HCT116 (cell line): Measurements from ENCODE around the gene ZNF892. TPM values are rescaled to one million over a fixed set of nuclear protein-coding genes. Genes with fewer than 3 reads are reported as not detected.

ENCODE experiments used
- ATAC-seq: fragments of 200-7000 bp; cut with Tn5 transposase; 2 replicates; pipeline ENCODE4 v1.9.1; 2020; ENCODE audit warnings: mild to moderate bottlenecking, moderate library complexity
- BruUV-seq: library from RNA; stranded (reverse); fragments of 400-500 nt; replicated peaks from 2 replicates; lab custom pipeline; 2021; lab: Mats Ljungman, UMichigan
- CTCF ChIA-PET: fragments of 300-600 bp; sonication (Branson Sonifier 250); formaldehyde crosslinking; loops from one replicate; lab custom pipeline; 2021; ENCODE audit warnings: antibody characterized with exemption; lab: Charles Lee
- POLR2A ChIA-PET: fragments of 300-600, 350-600 bp; sonication (Branson Sonifier 250); formaldehyde crosslinking; loops from one replicate; lab custom pipeline; 2021; ENCODE audit warnings: antibody characterized with exemption; lab: Charles Lee
- RAD21 ChIA-PET, 2 experiments: fragments of 300-600 bp; sonication (Branson Sonifier 250); formaldehyde crosslinking; loops; one replicate each; lab custom pipeline; 2023; ENCODE audit warnings: low total read pairs in 2 of 2; ENCODE audit not compliant: uncharacterized antibody in 2 of 2, unreplicated experiment in 2 of 2, low non-redundant PET in 1 of 2; lab: Charles Lee
- DNase-seq: peaks from one replicate; pipeline ENCODE4 v3.0.0-alpha.2; 2010; ENCODE audit warnings: low read depth, low spot score
- H2AFZ ChIP-seq: fragments of 200-600 bp; shearing (Covaris generic), sonication (generic); 2 replicates; pipeline ENCODE4 v1.6.1; 2017; ENCODE audit warnings: low read depth, mixed run types, mixed read lengths, antibody characterized with exemption, low read length; ENCODE audit not compliant: poor library complexity, severe bottlenecking
- H3K27ac ChIP-seq: 2 replicates; pipeline ENCODE4 v1.5.1; 2012; ENCODE audit warnings: low read depth, low read length
- H3K27me3 ChIP-seq: fragments of 200-600 bp; sonication (generic); 2 replicates; pipeline ENCODE4 v1.6.1; 2016; ENCODE audit warnings: mixed run types, low read length, mixed read lengths; ENCODE audit not compliant: insufficient read depth
- H3K36me3 ChIP-seq, 2 experiments: fragments of 200-500 bp in 1 of 2; fragments of 200-600 bp in 1 of 2; sonication (Bioruptor generic) in 1 of 2; sonication (generic) in 1 of 2; 2 replicates each; pipeline versions ENCODE4 v1.5.1 to v1.6.1; 2014 to 2016; ENCODE audit warnings: low read length in 2 of 2, inconsistent platforms in 1 of 2, mixed read lengths in 1 of 2, mixed run types in 1 of 2; ENCODE audit not compliant: insufficient read depth in 2 of 2, control insufficient read depth in 1 of 2
- H3K4me1 ChIP-seq, 2 experiments: fragments of 200-600 bp in 1 of 2; sonication (generic) in 1 of 2; 2 replicates each; pipeline versions ENCODE4 v1.5.1 to v1.6.1; 2012 to 2017; ENCODE audit warnings: low read length in 2 of 2, inconsistent platforms in 1 of 2, mild to moderate bottlenecking in 1 of 2, mixed read lengths in 1 of 2, mixed run types in 1 of 2, moderate library complexity in 1 of 2; ENCODE audit not compliant: insufficient read depth in 2 of 2, control insufficient read depth in 1 of 2
- H3K4me2 ChIP-seq: fragments of 200-600 bp; sonication (generic); 2 replicates; pipeline ENCODE4 v1.6.1; 2017; ENCODE audit warnings: mixed run types, low read length, mixed read lengths
- H3K4me3 ChIP-seq, 2 experiments: fragments of 200-600 bp in 1 of 2; sonication (generic) in 1 of 2; replicated peaks in 1 of 2; 2 replicates each; pipeline ENCODE4 v1.5.1; 2011 to 2016; ENCODE audit warnings: low read length in 2 of 2, control low read depth in 1 of 2, low read depth in 1 of 2, mild to moderate bottlenecking in 1 of 2, mixed read lengths in 1 of 2, mixed run types in 1 of 2
- H3K79me2 ChIP-seq: fragments of 200-600 bp; sonication (generic); 2 replicates; pipeline ENCODE4 v1.6.1; 2017; ENCODE audit warnings: mild to moderate bottlenecking, mixed run types, low read length, moderate library complexity, mixed read lengths; ENCODE audit not compliant: insufficient read depth
- H3K9ac ChIP-seq: fragments of 200-600 bp; sonication (generic); 2 replicates; pipeline ENCODE4 v1.6.1; 2016; ENCODE audit warnings: low read length, mixed read lengths
- H3K9me2 ChIP-seq: fragments of 200-600 bp; sonication (generic), shearing (Covaris generic); 2 replicates; pipeline ENCODE4 v1.6.1; 2017; ENCODE audit warnings: mixed run types, mild to moderate bottlenecking, moderate library complexity; ENCODE audit not compliant: insufficient read depth
- H3K9me3 ChIP-seq, 2 experiments: fragments of 200-500 bp in 1 of 2; fragments of 200-600 bp in 1 of 2; sonication (Bioruptor generic) in 1 of 2; sonication (generic) in 1 of 2; 2 replicates each; pipeline ENCODE4 v1.6.1; 2014 to 2017; ENCODE audit warnings: low read length in 2 of 2, mixed read lengths in 2 of 2, inconsistent platforms in 1 of 2, low read depth in 1 of 2, mild to moderate bottlenecking in 1 of 2, mixed run types in 1 of 2, moderate library complexity in 1 of 2; ENCODE audit not compliant: control insufficient read depth in 1 of 2, insufficient read depth in 1 of 2
- H4K20me1 ChIP-seq: fragments of 200-600 bp; sonication (generic), shearing (Covaris generic); 2 replicates; pipeline ENCODE4 v1.6.1; 2017; ENCODE audit warnings: mixed run types, mild to moderate bottlenecking, moderate library complexity; ENCODE audit not compliant: insufficient read depth
- ATF3 ChIP-seq: IDR thresholded peaks from 2 replicates; pipeline ENCODE4 v1.6.1; 2012
- CEBPB ChIP-seq: IDR thresholded peaks from 2 replicates; pipeline ENCODE4 v1.6.1; 2012; ENCODE audit warnings: low read depth
- CTCF ChIP-seq, 3 experiments: fragments of 200-600 bp in 1 of 3; sonication (generic) in 1 of 3; IDR thresholded peaks in 2 of 3; conservative IDR thresholded peaks in 1 of 3; 2 replicates each; pipeline ENCODE4 v1.5.1; 2012 to 2017; ENCODE audit warnings: low read depth in 2 of 3, low read length in 2 of 3, antibody characterized with exemption in 1 of 3, borderline replicate concordance in 1 of 3, control low read depth in 1 of 3, mild to moderate bottlenecking in 1 of 3, mixed read lengths in 1 of 3, mixed run types in 1 of 3, moderate library complexity in 1 of 3; ENCODE audit not compliant: insufficient read depth in 1 of 3
- EGR1 ChIP-seq: IDR thresholded peaks from 2 replicates; pipeline ENCODE4 v1.6.1; 2012; ENCODE audit warnings: low read depth
- ELF1 ChIP-seq: IDR thresholded peaks from 2 replicates; pipeline ENCODE4 v1.6.1; 2012; ENCODE audit warnings: low read depth, borderline replicate concordance
- EZH2phosphoT487 ChIP-seq: fragments of 200-600 bp; IDR thresholded peaks from 2 replicates; pipeline ENCODE4 v1.6.1; 2018; ENCODE audit warnings: antibody characterized with exemption, borderline replicate concordance
- FOSL1 ChIP-seq: IDR thresholded peaks from 2 replicates; pipeline ENCODE4 v1.6.1; 2012; ENCODE audit warnings: low read depth
- JUND ChIP-seq: IDR thresholded peaks from 2 replicates; pipeline ENCODE4 v1.6.1; 2012
- MAX ChIP-seq: IDR thresholded peaks from 2 replicates; pipeline ENCODE4 v1.6.1; 2012
- POLR2A ChIP-seq: IDR thresholded peaks from 2 replicates; pipeline ENCODE4 v1.7.0; 2011; ENCODE audit warnings: borderline replicate concordance; ENCODE audit not compliant: insufficient read depth, insufficient read length; ENCODE audit errors: extremely low read depth
- POLR2AphosphoS5 ChIP-seq: IDR thresholded peaks from 2 replicates; pipeline ENCODE4 v1.6.1; 2011; ENCODE audit warnings: mild to moderate bottlenecking, low read depth, low read length, moderate library complexity
- RAD21 ChIP-seq: IDR thresholded peaks from 2 replicates; pipeline ENCODE4 v1.6.1; 2012; ENCODE audit warnings: low read depth, mild to moderate bottlenecking
- REST ChIP-seq: IDR thresholded peaks from 2 replicates; pipeline ENCODE4 v1.6.1; 2012; ENCODE audit warnings: low read depth
- SRF ChIP-seq: IDR thresholded peaks from 2 replicates; pipeline ENCODE4 v1.6.1; 2012; ENCODE audit warnings: low read depth
- TCF7L2 ChIP-seq: IDR thresholded peaks from 2 replicates; pipeline ENCODE4 v1.7.0; 2011; ENCODE audit warnings: borderline replicate concordance, inconsistent platforms; ENCODE audit not compliant: insufficient read depth, insufficient read length; ENCODE audit errors: extremely low read depth
- YY1 ChIP-seq: IDR thresholded peaks from 2 replicates; pipeline ENCODE4 v1.6.1; 2011; ENCODE audit warnings: low read length, low read depth, moderate library complexity, mild to moderate bottlenecking; ENCODE audit not compliant: insufficient replicate concordance; ENCODE audit errors: extremely low read depth
- ZBTB33 ChIP-seq: IDR thresholded peaks from 2 replicates; pipeline ENCODE4 v1.6.1; 2011; ENCODE audit warnings: mild to moderate bottlenecking, low read length, moderate library complexity; ENCODE audit not compliant: insufficient replicate concordance; ENCODE audit errors: extremely low read depth
- ZNF274 ChIP-seq: fragments of 200-500 bp; sonication (Bioruptor generic); IDR thresholded peaks from 2 replicates; pipeline ENCODE4 v1.6.1; 2014; ENCODE audit warnings: mild to moderate bottlenecking, low read depth, low read length, inconsistent platforms
- intact Hi-C: fragments of 100-400 bp; cut with micrococcal nuclease; formaldehyde crosslinking; loops from 2 replicates; pipeline ENCODE4 v1.10.0; 2022
- total RNA-seq: library from RNA; stranded (reverse); gene quantifications from one replicate; pipeline ENCODE4 v1.2.1, GENCODE V29; 2021; ENCODE audit not compliant: unreplicated experiment

ZNF892 gene
- total RNA-seq, 1 experiment from 2014 or later, result 0.27 TPM

- no peak for TF ChIP-seq ATF3
- TF ChIP-seq, all 23 proteins: peak for 0
These were observed 13.1 kb downstream of the ZNF892 start (continued) for GRCh38 chr2:95220449-95220848.

DNA sequence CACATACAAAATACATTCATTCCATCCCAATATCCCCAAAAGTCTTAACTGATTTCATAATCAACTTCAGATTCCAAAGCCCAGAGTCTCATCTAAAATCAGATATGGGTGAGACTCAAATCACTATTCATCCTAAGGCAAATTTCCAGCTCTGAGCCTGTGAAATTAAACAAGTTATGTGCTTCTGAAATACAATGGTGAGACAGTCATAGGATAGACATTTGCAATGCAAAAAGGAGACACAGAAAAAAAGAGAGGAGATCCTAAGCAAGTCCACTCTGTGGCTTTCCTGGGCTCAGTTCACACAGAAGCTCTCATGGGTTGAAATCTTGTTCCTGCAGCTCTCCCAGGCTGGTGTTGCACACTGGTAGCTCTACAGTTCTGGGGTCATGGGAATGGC, 18.3 kb downstream of the ZNF892 start:
- Histone ChIP-seq H3K4me2 (no peak overlapping the region), H2AFZ (no peak overlapping the region), H3K4me3 (no peak overlapping the region), H3K9ac (no peak overlapping the region), H3K27me3 (no peaks in the 10 kb centered on the region), H3K27ac (no peak overlapping the region), H4K20me1 (no peaks in the 10 kb centered on the region), H3K79me2 (no peaks in the 10 kb centered on the region), H3K9me2 (no peaks in the 10 kb centered on the region), H3K9me3 (peaks cover 0 to 3% of the 10 kb centered on the region in 2 experiments; a peak in 1 of 4 replicates), H3K4me1 (no peaks in the 10 kb centered on the region), H3K36me3 (no peaks in the 10 kb centered on the region)
- no peak for ATAC-seq
- intact Hi-C loops, result no loop called here
- BruUV-seq, result no TSS peak
- no peak for TF ChIP-seq EGR1
- TF ChIP-seq POLR2AphosphoS5, result no peak
- TF ChIP-seq CTCF (IDR thresholded peaks at IDR 0.05 in 2 of 3, conservative IDR thresholded peaks at IDR 0.05 in 1 of 3; ENCODE audit: borderline replicate concordance in 1 of 3, insufficient read depth in 1 of 3, low read depth in 2 of 3, low read length in 2 of 3), result no peak
- no peak for TF ChIP-seq MAX
- TF ChIP-seq ATF3, result no peak
- no peak for TF ChIP-seq RAD21
- TF ChIP-seq TCF7L2, result no peak
- TF ChIP-seq EZH2phosphoT487, result no peak
- no peak for TF ChIP-seq REST
- no peak for TF ChIP-seq YY1
- TF ChIP-seq ZNF274, result no peak
- no peak for TF ChIP-seq POLR2A
- TF ChIP-seq ZBTB33, result no peak
- no peak for TF ChIP-seq FOSL1
- TF ChIP-seq CEBPB, result no peak
- no peak for TF ChIP-seq ELF1
- no peak for TF ChIP-seq JUND
- TF ChIP-seq SRF, result no peak
- ChIA-PET CTCF (no interaction called here), RAD21 (no interaction called here), POLR2A (no interaction called here)
- DNase-seq, result no peak
